CD14-positive monocyte (primary cell): ENCODE data around the gene PTPRO. TPM values are rescaled to one million over a fixed set of nuclear protein-coding genes. Genes with fewer than 3 reads are reported as not detected.

Experiments used
- DNase-seq, 3 donors: peaks; one replicate each; pipeline ENCODE4 v3.0.0-alpha.2; 2011 to 2022
- H2AFZ ChIP-seq: 2 replicates; pipeline ENCODE4 v1.6.0; 2012; ENCODE audit warnings: mild to moderate bottlenecking, low read depth, low read length, inconsistent platforms; ENCODE audit not compliant: insufficient read depth, poor library complexity, severe bottlenecking
- H3K27ac ChIP-seq, 2 donors: 1 replicate in 1 of 2; 2 replicates in 1 of 2; pipeline ENCODE4 v1.5.1; 2012 to 2013; ENCODE audit warnings: low read length in 2 of 2, control low read depth in 1 of 2, inconsistent platforms in 1 of 2, low read depth in 1 of 2, mild to moderate bottlenecking in 1 of 2
- H3K27me3 ChIP-seq, 2 donors: one replicate each; pipeline versions ENCODE4 v1.6.0 to v1.6.1; 2011 to 2013; ENCODE audit warnings: low read length in 2 of 2; ENCODE audit not compliant: control insufficient read depth in 2 of 2, insufficient read depth in 2 of 2
- H3K36me3 ChIP-seq, 2 donors: replicated peaks in 1 of 2; 1 replicate in 1 of 2; 2 replicates in 1 of 2; pipeline versions ENCODE4 v1.5.1 to v1.6.1; 2012 to 2013; ENCODE audit warnings: low read length in 2 of 2, control low read depth in 1 of 2, inconsistent platforms in 1 of 2, mild to moderate bottlenecking in 1 of 2; ENCODE audit not compliant: insufficient read depth in 2 of 2, control insufficient read depth in 1 of 2
- H3K4me1 ChIP-seq, 2 donors: 1 replicate in 1 of 2; 2 replicates in 1 of 2; pipeline versions ENCODE4 v1.5.1 to v1.6.1; 2012 to 2013; ENCODE audit warnings: low read length in 2 of 2, control low read depth in 1 of 2, inconsistent platforms in 1 of 2, mild to moderate bottlenecking in 1 of 2, moderate library complexity in 1 of 2; ENCODE audit not compliant: insufficient read depth in 2 of 2, control insufficient read depth in 1 of 2
- H3K4me2 ChIP-seq: replicated peaks from 2 replicates; pipeline ENCODE3; 2012; ENCODE audit warnings: low read length, moderate library complexity, mild to moderate bottlenecking; ENCODE audit not compliant: poor library complexity, severe bottlenecking; ENCODE audit errors: extremely low read depth
- H3K4me3 ChIP-seq, 3 experiments: fragments of 200-600 bp in 1 of 3; sonication (generic) in 1 of 3; replicated peaks in 1 of 3; 1 replicate in 2 of 3; 2 replicates in 1 of 3; pipeline ENCODE4 v1.5.1; 2011 to 2013; ENCODE audit warnings: low read length in 3 of 3, mild to moderate bottlenecking in 3 of 3, control low read depth in 2 of 3, low read depth in 2 of 3, inconsistent platforms in 1 of 3, moderate library complexity in 1 of 3
- H3K79me2 ChIP-seq: 2 replicates; pipeline ENCODE4 v1.6.0; 2012; ENCODE audit warnings: mild to moderate bottlenecking, control low read depth, inconsistent platforms, low read length, moderate library complexity; ENCODE audit not compliant: insufficient read depth
- H3K9ac ChIP-seq: 2 replicates; pipeline ENCODE4 v1.6.0; 2017; ENCODE audit warnings: low read length, mild to moderate bottlenecking; ENCODE audit not compliant: insufficient read depth, poor library complexity, severe bottlenecking
- H3K9me3 ChIP-seq, 2 donors: replicated peaks in 1 of 2; 1 replicate in 1 of 2; 2 replicates in 1 of 2; pipeline versions ENCODE4 v1.5.1 to v1.6.1; 2012 to 2013; ENCODE audit warnings: low read length in 2 of 2, control low read depth in 1 of 2; ENCODE audit not compliant: control insufficient read depth in 1 of 2, insufficient read depth in 1 of 2
- H4K20me1 ChIP-seq: 2 replicates; pipeline ENCODE4 v1.6.0; 2012; ENCODE audit warnings: mild to moderate bottlenecking, low read length, control low read depth, moderate library complexity; ENCODE audit not compliant: insufficient read depth
- H3K27ac Mint-ChIP-seq, 7 donors: one replicate each; pipeline ENCODE4 v1.8.0; 2020; ENCODE audit warnings: mild to moderate bottlenecking in 7 of 7, mixed read lengths in 7 of 7, moderate library complexity in 6 of 7, inconsistent platforms in 2 of 7
- H3K27me3 Mint-ChIP-seq, 3 donors: one replicate each; pipeline ENCODE4 v1.8.0; 2021 to 2022; ENCODE audit warnings: low read depth in 3 of 3, mild to moderate bottlenecking in 3 of 3, mixed read lengths in 3 of 3, moderate library complexity in 3 of 3, inconsistent platforms in 1 of 3
- H3K36me3 Mint-ChIP-seq, 2 donors: one replicate each; pipeline ENCODE4 v1.8.0; 2020; ENCODE audit warnings: mixed read lengths in 2 of 2, inconsistent platforms in 1 of 2, mild to moderate bottlenecking in 1 of 2
- H3K4me1 Mint-ChIP-seq: one replicate; pipeline ENCODE4 v1.8.0; 2020; ENCODE audit warnings: mild to moderate bottlenecking, mixed read lengths
- H3K4me3 Mint-ChIP-seq, 2 donors: one replicate each; pipeline ENCODE4 v1.8.0; 2020; ENCODE audit warnings: mild to moderate bottlenecking in 2 of 2, mixed read lengths in 2 of 2, moderate library complexity in 1 of 2
- H3K9me3 Mint-ChIP-seq, 7 donors: one replicate each; pipeline ENCODE4 v1.8.0; 2020 to 2022; ENCODE audit warnings: mixed read lengths in 7 of 7, mild to moderate bottlenecking in 6 of 7, moderate library complexity in 6 of 7, inconsistent platforms in 2 of 7
- CTCF ChIP-seq: fragments of 200-600 bp; IDR thresholded peaks from one replicate; pipeline ENCODE4 v1.8.0; 2022; ENCODE audit warnings: antibody characterized with exemption, mild to moderate bottlenecking
- WGBS: methylation state at CpG from one replicate; pipeline ENCODE4 v1.1.5; 2013; ENCODE audit warnings: missing lambda C conversion rate; ENCODE audit not compliant: insufficient coverage; 5-methylcytosine and 5-hydroxymethylcytosine counted together
- intact Hi-C, 2 donors: fragments of 100-400 bp; cut with micrococcal nuclease; formaldehyde crosslinking; loops; one replicate each; pipeline versions ENCODE4 v1.15.0 to v1.15.1; 2023
- polyA plus RNA-seq, 3 donors: library from polyadenylated mRNA; depleted of rRNA in 1 of 3; unstranded in 2 of 3; stranded (reverse) in 1 of 3; fragments of 300-500 nt in 2 of 3; fragments of >200 nt in 1 of 3; fragmentation: Illumina TruSeq in 2 of 3; gene quantifications; 1 replicate in 2 of 3; 2 replicates in 1 of 3; pipeline ENCODE4 v1.2.3, GENCODE V29; 2012 to 2021

PTPRO gene
- polyA plus RNA-seq, 3 donors, result 3.1 to 12.0 (median 4.7) TPM

GRCh38 chr12:15632708-15633107 is 310.4 kb downstream of the PTPRO start:
- H3K4me1 ChIP-seq, result peaks cover 0 to 6% of the 10 kb centered on the region in 2 donors
- no peak overlapping the region for H3K27ac Mint-ChIP-seq
- H3K36me3 ChIP-seq, result no peaks in the 10 kb centered on the region
- no peak overlapping the region for H3K9ac ChIP-seq
- no peak for DNase-seq
- H3K27me3 ChIP-seq, result no peaks in the 10 kb centered on the region
- H3K9me3 ChIP-seq, result no peaks in the 10 kb centered on the region
- H3K4me3 Mint-ChIP-seq, result no peak overlapping the region
- H4K20me1 ChIP-seq, result no peaks in the 10 kb centered on the region
- H3K79me2 ChIP-seq, result no peaks in the 10 kb centered on the region
- no peaks in the 10 kb centered on the region for H3K36me3 Mint-ChIP-seq
- H3K4me2 ChIP-seq, result no peak overlapping the region
- WGBS, result 100% methylated on average over 1 of the region's 4 CpGs
- H3K9me3 Mint-ChIP-seq, result no peaks in the 10 kb centered on the region
- peaks cover 0 to 3% (median 0%) of the 10 kb centered on the region in 3 donors for H3K27me3 Mint-ChIP-seq
- no peak overlapping the region for H3K27ac ChIP-seq
- H2AFZ ChIP-seq, result no peak overlapping the region
- intact Hi-C loops, result no loop called here
- peaks cover 7% of the 10 kb centered on the region for H3K4me1 Mint-ChIP-seq
- no peak overlapping the region for H3K4me3 ChIP-seq
- no peak for TF ChIP-seq CTCF

- Histone ChIP-seq H3K36me3 (no peaks in the 10 kb centered on the region), H3K9ac (no peak overlapping the region), H3K9me3 (no peaks in the 10 kb centered on the region), H3K27me3 (no peaks in the 10 kb centered on the region), H3K4me3 (no peak overlapping the region), H3K27ac (no peak overlapping the region), H3K4me2 (no peak overlapping the region), H3K4me1 (peaks cover 0 to 4% of the 10 kb centered on the region in 2 donors), H2AFZ (no peak overlapping the region), H3K79me2 (no peaks in the 10 kb centered on the region), H4K20me1 (no peaks in the 10 kb centered on the region)
- DNase-seq, result no peak
- Mint-ChIP-seq H3K9me3 (no peaks in the 10 kb centered on the region), H3K4me1 (peaks cover 5% of the 10 kb centered on the region), H3K27ac (no peak overlapping the region), H3K4me3 (no peak overlapping the region), H3K27me3 (peaks cover 0 to 3% (median 0%) of the 10 kb centered on the region in 3 donors), H3K36me3 (no peaks in the 10 kb centered on the region)
- intact Hi-C loops, result no loop called here
- no peak for TF ChIP-seq CTCF
- no CpG with 5 or more reads among the region's 1 CpG for WGBS
Observed at GRCh38 chr12:15633201-15633600, 310.9 kb downstream of the PTPRO start.
